ENCODE measurements around the gene NCBP2. TPM values are rescaled to one million over a fixed set of nuclear protein-coding genes. Genes with fewer than 3 reads are reported as not detected.

Gene NCBP2
- total RNA-seq, 2 donors from 2014 or later = 35.4 to 38.2 TPM

DNA sequence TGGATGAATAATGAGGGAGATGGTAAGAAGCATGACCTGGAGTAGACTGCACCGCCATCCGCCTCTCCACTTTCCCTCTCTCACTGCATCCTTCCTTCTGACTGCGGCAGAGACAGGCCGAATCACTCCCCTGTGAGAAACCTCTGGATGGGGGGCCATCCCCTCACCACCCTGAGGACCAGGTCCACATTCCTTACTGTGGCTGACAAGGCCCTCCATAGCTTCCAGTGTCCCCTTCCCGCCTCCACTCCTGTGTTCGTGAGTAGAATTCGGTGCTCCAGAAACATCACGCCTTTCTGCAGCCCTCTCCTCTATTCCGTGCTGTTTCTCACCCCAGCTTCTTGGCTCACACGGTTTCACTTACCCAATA is 23.5 kb upstream of the NCBP2 start:
- no peak overlapping the region for H3K27ac ChIP-seq
- no peaks in the 10 kb centered on the region for H3K27me3 ChIP-seq (replicated peaks; ENCODE audit: insufficient read depth)
- H3K9me3 ChIP-seq = no peaks in the 10 kb centered on the region
- intact Hi-C loops (cut with DNase I) = loop anchor here (10.0 kb wide), 1 partner anchor 131 kb away; no protein-coding TSS in a partner anchor
- DNase-seq (ENCODE audit: low spot score) = no peak
- H3K4me3 ChIP-seq = no peak overlapping the region
- no peaks in the 10 kb centered on the region for H3K36me3 ChIP-seq
- no peaks in the 10 kb centered on the region for H3K4me1 ChIP-seq (replicated peaks)
- TF ChIP-seq POLR2AphosphoS5 (IDR thresholded peaks at IDR 0.05) = no peak
- TF ChIP-seq, protein P1, sequence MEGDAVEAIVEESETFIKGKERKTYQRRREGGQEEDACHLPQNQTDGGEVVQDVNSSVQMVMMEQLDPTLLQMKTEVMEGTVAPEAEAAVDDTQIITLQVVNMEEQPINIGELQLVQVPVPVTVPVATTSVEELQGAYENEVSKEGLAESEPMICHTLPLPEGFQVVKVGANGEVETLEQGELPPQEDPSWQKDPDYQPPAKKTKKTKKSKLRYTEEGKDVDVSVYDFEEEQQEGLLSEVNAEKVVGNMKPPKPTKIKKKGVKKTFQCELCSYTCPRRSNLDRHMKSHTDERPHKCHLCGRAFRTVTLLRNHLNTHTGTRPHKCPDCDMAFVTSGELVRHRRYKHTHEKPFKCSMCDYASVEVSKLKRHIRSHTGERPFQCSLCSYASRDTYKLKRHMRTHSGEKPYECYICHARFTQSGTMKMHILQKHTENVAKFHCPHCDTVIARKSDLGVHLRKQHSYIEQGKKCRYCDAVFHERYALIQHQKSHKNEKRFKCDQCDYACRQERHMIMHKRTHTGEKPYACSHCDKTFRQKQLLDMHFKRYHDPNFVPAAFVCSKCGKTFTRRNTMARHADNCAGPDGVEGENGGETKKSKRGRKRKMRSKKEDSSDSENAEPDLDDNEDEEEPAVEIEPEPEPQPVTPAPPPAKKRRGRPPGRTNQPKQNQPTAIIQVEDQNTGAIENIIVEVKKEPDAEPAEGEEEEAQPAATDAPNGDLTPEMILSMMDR (IDR thresholded peaks at IDR 0.05) = no peak
- no peak for TF ChIP-seq POLR2A (IDR thresholded peaks at IDR 0.05)
- 95% methylated on average over 10 of the region's 10 CpGs for WGBS

GRCh38 chr3:196965112-196965803 is 22.9 kb upstream of the NCBP2 start:
- no peak for TF ChIP-seq POLR2A (IDR thresholded peaks at IDR 0.05)
- TF ChIP-seq POLR2AphosphoS5 (IDR thresholded peaks at IDR 0.05) = no peak
- TF ChIP-seq, protein P1 (IDR thresholded peaks at IDR 0.05) = no peak
- DNase-seq (ENCODE audit: low spot score) = no peak
- H3K9me3 ChIP-seq = no peaks in the 10 kb centered on the region
- no peak overlapping the region for H3K27ac ChIP-seq
- H3K27me3 ChIP-seq (replicated peaks; ENCODE audit: insufficient read depth) = no peaks in the 10 kb centered on the region
- WGBS = 90% methylated on average over 11 of the region's 11 CpGs
- no peaks in the 10 kb centered on the region for H3K4me1 ChIP-seq (replicated peaks)
- H3K4me3 ChIP-seq = no peak overlapping the region
- intact Hi-C loops (cut with DNase I) = loop anchor here (10.0 kb wide), 1 partner anchor 130 kb away; no protein-coding TSS in a partner anchor
- no peaks in the 10 kb centered on the region for H3K36me3 ChIP-seq

DNA sequence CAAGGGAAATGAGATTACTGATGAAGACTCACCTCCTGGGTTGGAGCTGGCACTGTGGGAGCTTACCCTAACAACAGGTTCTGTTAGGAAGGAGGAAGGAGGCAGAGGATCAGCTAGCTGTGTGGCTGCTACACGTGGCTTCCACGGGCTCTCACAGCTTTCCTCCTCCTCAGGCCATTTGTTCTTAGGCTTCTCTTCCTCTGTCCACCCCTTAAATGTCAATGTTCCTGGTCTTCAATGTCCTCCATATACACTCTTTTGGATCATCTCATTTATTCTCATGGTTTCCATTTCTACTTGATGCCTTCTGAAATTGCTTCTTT is 21.3 kb upstream of the NCBP2 start:
- Histone ChIP-seq H3K27ac (no peak overlapping the region), H3K4me3 (no peak overlapping the region), H3K9me3 (no peaks in the 10 kb centered on the region), H3K27me3 (replicated peaks; ENCODE audit: insufficient read depth) (no peaks in the 10 kb centered on the region), H3K4me1 (replicated peaks) (no peaks in the 10 kb centered on the region), H3K36me3 (no peaks in the 10 kb centered on the region)
- TF ChIP-seq, protein P1 (IDR thresholded peaks at IDR 0.05) = no peak
- no peak for TF ChIP-seq POLR2AphosphoS5 (IDR thresholded peaks at IDR 0.05)
- no peak for TF ChIP-seq POLR2A (IDR thresholded peaks at IDR 0.05)
- intact Hi-C loops (cut with DNase I) = loop anchor here (10.0 kb wide), 1 partner anchor 129 kb away; no protein-coding TSS in a partner anchor
- 90% methylated on average over 2 of the region's 2 CpGs for WGBS
- DNase-seq (ENCODE audit: low spot score) = no peak

- H3K27me3 ChIP-seq (replicated peaks; ENCODE audit: insufficient read depth) = no peaks in the 10 kb centered on the region
- no peaks in the 10 kb centered on the region for H3K36me3 ChIP-seq
- intact Hi-C loops (cut with DNase I) = loop anchor here (10.0 kb wide), 1 partner anchor 128 kb away; no protein-coding TSS in a partner anchor
- H3K4me1 ChIP-seq (replicated peaks) = no peaks in the 10 kb centered on the region
- H3K4me3 ChIP-seq = no peak overlapping the region
- 76% methylated on average over 10 of the region's 10 CpGs for WGBS
- TF ChIP-seq POLR2A (IDR thresholded peaks at IDR 0.05) (no peak), POLR2AphosphoS5 (IDR thresholded peaks at IDR 0.05) (no peak)
- TF ChIP-seq, protein P1 (IDR thresholded peaks at IDR 0.05) = no peak
- DNase-seq (ENCODE audit: low spot score) = no peak
- H3K9me3 ChIP-seq = no peaks in the 10 kb centered on the region
- no peak overlapping the region for H3K27ac ChIP-seq
These were observed 20.8 kb upstream of the NCBP2 start for GRCh38 chr3:196962930-196963630.

Data from prostate gland (tissue), 2 donors.